IMR-90 (cell line): ENCODE data around the gene HECW1. TPM values are rescaled to one million over a fixed set of nuclear protein-coding genes. Genes with fewer than 3 reads are reported as not detected.

Experiments
- ATAC-seq: fragments of 200-7000 bp; cut with Tn5 transposase; 2 replicates; pipeline ENCODE4 v1.9.1; 2020; ENCODE audit warnings: low read depth, mild to moderate bottlenecking, moderate library complexity
- BruUV-seq: library from RNA; stranded (reverse); fragments of 400-500 nt; replicated peaks from 2 replicates; lab custom pipeline; 2021; lab: Mats Ljungman, UMichigan
- CTCF ChIA-PET: fragments of 300-600 bp; formaldehyde crosslinking; extraction: SDS; loops from one replicate; lab custom pipeline; 2021; ENCODE audit warnings: antibody characterized with exemption; lab: Yijun Ruan, JAX
- POLR2A ChIA-PET: fragments of 300-600 bp; sonication (Branson Sonifier 250); formaldehyde crosslinking; loops from one replicate; lab custom pipeline; 2022; ENCODE audit warnings: antibody characterized with exemption; ENCODE audit not compliant: unreplicated experiment; lab: Charles Lee
- DNase-seq: peaks from one replicate; pipeline ENCODE4 v3.0.0; 2013
- H2AFZ ChIP-seq: replicated peaks from 2 replicates; pipeline ENCODE3; 2013; ENCODE audit warnings: low read length, mild to moderate bottlenecking; ENCODE audit not compliant: poor library complexity
- H2AK5ac ChIP-seq: 2 replicates; pipeline ENCODE4 v1.6.1; 2013; ENCODE audit warnings: low read depth, low read length, inconsistent platforms
- H2AK9ac ChIP-seq: replicated peaks from 2 replicates; pipeline ENCODE3; 2013; ENCODE audit warnings: mild to moderate bottlenecking, low read depth, low read length, moderate library complexity; ENCODE audit not compliant: poor library complexity
- H2BK120ac ChIP-seq: 2 replicates; pipeline ENCODE4 v1.6.1; 2013; ENCODE audit warnings: low read depth, low read length, inconsistent platforms
- H2BK15ac ChIP-seq: 3 replicates; pipeline ENCODE4 v1.6.1; 2013; ENCODE audit warnings: low read depth, low read length, inconsistent platforms
- H2BK20ac ChIP-seq: 2 replicates; pipeline ENCODE4 v1.6.1; 2013; ENCODE audit warnings: low read depth, mild to moderate bottlenecking, inconsistent platforms, low read length, moderate library complexity
- H2BK5ac ChIP-seq: 2 replicates; pipeline ENCODE4 v1.6.1; 2013; ENCODE audit warnings: mild to moderate bottlenecking, low read depth, low read length, inconsistent platforms; ENCODE audit not compliant: poor library complexity, severe bottlenecking
- H3K14ac ChIP-seq: replicated peaks from 2 replicates; pipeline ENCODE4 v1.6.1; 2013; ENCODE audit warnings: low read depth, low read length, inconsistent platforms
- H3K18ac ChIP-seq: 2 replicates; pipeline ENCODE4 v1.6.1; 2013; ENCODE audit warnings: low read depth, low read length, control low read depth
- H3K23ac ChIP-seq: 2 replicates; pipeline ENCODE4 v1.6.1; 2013; ENCODE audit warnings: low read depth, low read length, inconsistent platforms
- H3K27ac ChIP-seq: 2 replicates; pipeline ENCODE4 v1.5.1; 2013; ENCODE audit warnings: mild to moderate bottlenecking, control low read depth, low read length; ENCODE audit not compliant: insufficient read depth
- H3K27me3 ChIP-seq: 2 replicates; pipeline ENCODE4 v1.6.1; 2013; ENCODE audit warnings: low read length; ENCODE audit not compliant: control insufficient read depth, insufficient read depth
- H3K36me3 ChIP-seq: 2 replicates; pipeline ENCODE4 v1.6.1; 2013; ENCODE audit warnings: low read length, mixed read lengths; ENCODE audit not compliant: control insufficient read depth, insufficient read depth
- H3K4ac ChIP-seq: 2 replicates; pipeline ENCODE4 v1.6.1; 2013; ENCODE audit warnings: low read depth, low read length, inconsistent platforms
- H3K4me1 ChIP-seq: 2 replicates; pipeline ENCODE4 v1.6.1; 2013; ENCODE audit warnings: low read length, mixed read lengths; ENCODE audit not compliant: control insufficient read depth, insufficient read depth
- H3K4me2 ChIP-seq: 2 replicates; pipeline ENCODE4 v1.6.1; 2013; ENCODE audit warnings: low read depth, mild to moderate bottlenecking, control low read depth, low read length, moderate library complexity
- H3K4me3 ChIP-seq: 2 replicates; pipeline ENCODE4 v1.5.1; 2013; ENCODE audit warnings: low read depth, mild to moderate bottlenecking, control low read depth, low read length, moderate library complexity; ENCODE audit not compliant: insufficient read depth
- H3K56ac ChIP-seq: 2 replicates; pipeline ENCODE4 v1.6.1; 2013; ENCODE audit warnings: low read length, inconsistent platforms; ENCODE audit not compliant: insufficient read depth; ENCODE audit errors: extremely low read depth
- H3K79me1 ChIP-seq, 2 experiments: 2 replicates each; pipeline ENCODE4 v1.6.1; 2013; ENCODE audit warnings: low read length in 2 of 2, inconsistent platforms in 1 of 2, low read depth in 1 of 2
- H3K9ac ChIP-seq: 2 replicates; pipeline ENCODE4 v1.6.1; 2013; ENCODE audit warnings: low read depth, low read length, control low read depth
- H3K9me1 ChIP-seq: 2 replicates; pipeline ENCODE4 v1.6.1; 2013; ENCODE audit warnings: low read length, inconsistent platforms; ENCODE audit not compliant: insufficient read depth
- H3K9me3 ChIP-seq: 2 replicates; pipeline ENCODE4 v1.6.1; 2013; ENCODE audit warnings: low read length; ENCODE audit not compliant: control insufficient read depth, insufficient read depth
- H4K20me1 ChIP-seq: 2 replicates; pipeline ENCODE4 v1.6.1; 2013; ENCODE audit warnings: low read length, inconsistent platforms; ENCODE audit not compliant: insufficient read depth
- H4K5ac ChIP-seq: 2 replicates; pipeline ENCODE4 v1.6.1; 2013; ENCODE audit warnings: mild to moderate bottlenecking, low read depth, low read length, control low read depth
- H4K8ac ChIP-seq, 2 experiments: 2 replicates each; pipeline ENCODE4 v1.6.1; 2013; ENCODE audit warnings: low read depth in 2 of 2, low read length in 2 of 2, control low read depth in 1 of 2, inconsistent platforms in 1 of 2
- H4K91ac ChIP-seq: 2 replicates; pipeline ENCODE4 v1.6.1; 2013; ENCODE audit warnings: low read depth, low read length, inconsistent platforms; ENCODE audit not compliant: insufficient read depth
- BHLHE40 ChIP-seq: fragments of 150-350 bp; IDR thresholded peaks from 2 replicates; pipeline ENCODE4 v1.6.1; 2016; ENCODE audit warnings: mild to moderate bottlenecking, low read depth, low read length
- CEBPB ChIP-seq: IDR thresholded peaks from 2 replicates; pipeline ENCODE4 v1.6.1; 2012; ENCODE audit warnings: low read depth, low read length, improper control_type of control experiment
- CHD1 ChIP-seq: IDR thresholded peaks from 2 replicates; pipeline ENCODE4 v1.6.1; 2012; ENCODE audit warnings: low read depth, low read length, improper control_type of control experiment
- FOS ChIP-seq: fragments of 150-350 bp; IDR thresholded peaks from 2 replicates; pipeline ENCODE4 v1.6.1; 2016; ENCODE audit warnings: low read depth, low read length
- MAFK ChIP-seq: IDR thresholded peaks from 2 replicates; pipeline ENCODE4 v1.6.1; 2012; ENCODE audit warnings: low read depth, low read length, improper control_type of control experiment
- MAZ ChIP-seq: IDR thresholded peaks from 2 replicates; pipeline ENCODE4 v1.6.1; 2012; ENCODE audit warnings: low read depth, mild to moderate bottlenecking, low read length, improper control_type of control experiment, moderate library complexity, borderline replicate concordance
- MXI1 ChIP-seq: IDR thresholded peaks from 2 replicates; pipeline ENCODE4 v1.6.1; 2012; ENCODE audit warnings: low read depth, mild to moderate bottlenecking, low read length, moderate library complexity, borderline replicate concordance
- NFE2L2 ChIP-seq: fragments of 150-350 bp; IDR thresholded peaks from 2 replicates; pipeline ENCODE4 v1.6.1; 2016; ENCODE audit warnings: low read depth, mild to moderate bottlenecking, low read length
- POLR2A ChIP-seq: IDR thresholded peaks from 2 replicates; pipeline ENCODE4 v1.6.1; 2012; ENCODE audit warnings: mild to moderate bottlenecking, low read depth, low read length
- RAD21 ChIP-seq: IDR thresholded peaks from 2 replicates; pipeline ENCODE4 v1.6.1; 2012; ENCODE audit warnings: low read length, improper control_type of control experiment
- RCOR1 ChIP-seq: IDR thresholded peaks from 2 replicates; pipeline ENCODE4 v1.6.1; 2012; ENCODE audit warnings: mild to moderate bottlenecking, low read length, improper control_type of control experiment; ENCODE audit not compliant: insufficient replicate concordance
- RFX5 ChIP-seq: IDR thresholded peaks from 2 replicates; pipeline ENCODE4 v1.8.0; 2012; ENCODE audit warnings: low read depth, mild to moderate bottlenecking, low read length, moderate library complexity
- SMC3 ChIP-seq: fragments of 150-350 bp; IDR thresholded peaks from 2 replicates; pipeline ENCODE4 v1.6.1; 2016; ENCODE audit warnings: low read depth, mild to moderate bottlenecking, antibody characterized with exemption, low read length, moderate library complexity
- WGBS, 2 experiments: methylation state at CpG; one replicate each; pipeline versions ENCODE4 v1.1.5 to v1.1.7; 2013; ENCODE audit warnings: missing lambda C conversion rate in 2 of 2; ENCODE audit not compliant: insufficient read length in 1 of 2; ENCODE audit errors: extremely low coverage in 2 of 2; 5-methylcytosine and 5-hydroxymethylcytosine counted together
- dilution Hi-C: fragments of 300-500 bp; cut with HindIII; formaldehyde crosslinking; loops from one replicate; pipeline ENCODE4 v1.14.3; 2018; ENCODE audit warnings: low sequenced_read_pairs; ENCODE audit not compliant: unreplicated experiment
- in situ Hi-C: fragments of 300-500 bp; cut with MboI; formaldehyde crosslinking; loops from 3 replicates; pipeline ENCODE4 v1.14.3; 2019; ENCODE audit warnings: low sequenced_read_pairs, inconsistent platforms, mixed read lengths
- intact Hi-C: fragments of 100-400 bp; cut with micrococcal nuclease; formaldehyde crosslinking; loops from 2 replicates; pipeline ENCODE4 v1.10.0; 2022
- polyA plus RNA-seq, 3 experiments: library from polyadenylated mRNA; depleted of rRNA; stranded (reverse); fragments of >200 nt; gene quantifications; 2 replicates each; pipeline ENCODE4 v1.2.3, GENCODE V29; 2012; ENCODE audit warnings: low replicate concordance in 1 of 3
- total RNA-seq: library from RNA; depleted of rRNA; stranded (reverse); fragments of >200 nt; gene quantifications from 2 replicates; pipeline ENCODE4 v1.2.3, GENCODE V29; 2012
- TF ChIP-seq, protein P1 (sequence below): fragments of 150-350 bp; IDR thresholded peaks from 2 replicates; pipeline ENCODE4 v1.6.1; 2017; ENCODE audit warnings: mild to moderate bottlenecking, antibody characterized with exemption, low read length, low read depth
- TF ChIP-seq, protein P2 (sequence below): conservative IDR thresholded peaks from 2 replicates; pipeline ENCODE4 v1.5.1; 2012; ENCODE audit warnings: mild to moderate bottlenecking, low read depth, low read length, improper control_type of control experiment
- TF ChIP-seq, protein P3 (sequence below): fragments of 150-350 bp; IDR thresholded peaks from 2 replicates; pipeline ENCODE4 v1.6.1; 2016; ENCODE audit warnings: low read depth, mild to moderate bottlenecking, low read length, moderate library complexity, borderline replicate concordance

The HECW1 gene
- total and polyA plus RNA-seq, 2 of the 4 experiments (the other 2 are of a cell fraction), result 0.56 to 1.3 TPM

DNA sequence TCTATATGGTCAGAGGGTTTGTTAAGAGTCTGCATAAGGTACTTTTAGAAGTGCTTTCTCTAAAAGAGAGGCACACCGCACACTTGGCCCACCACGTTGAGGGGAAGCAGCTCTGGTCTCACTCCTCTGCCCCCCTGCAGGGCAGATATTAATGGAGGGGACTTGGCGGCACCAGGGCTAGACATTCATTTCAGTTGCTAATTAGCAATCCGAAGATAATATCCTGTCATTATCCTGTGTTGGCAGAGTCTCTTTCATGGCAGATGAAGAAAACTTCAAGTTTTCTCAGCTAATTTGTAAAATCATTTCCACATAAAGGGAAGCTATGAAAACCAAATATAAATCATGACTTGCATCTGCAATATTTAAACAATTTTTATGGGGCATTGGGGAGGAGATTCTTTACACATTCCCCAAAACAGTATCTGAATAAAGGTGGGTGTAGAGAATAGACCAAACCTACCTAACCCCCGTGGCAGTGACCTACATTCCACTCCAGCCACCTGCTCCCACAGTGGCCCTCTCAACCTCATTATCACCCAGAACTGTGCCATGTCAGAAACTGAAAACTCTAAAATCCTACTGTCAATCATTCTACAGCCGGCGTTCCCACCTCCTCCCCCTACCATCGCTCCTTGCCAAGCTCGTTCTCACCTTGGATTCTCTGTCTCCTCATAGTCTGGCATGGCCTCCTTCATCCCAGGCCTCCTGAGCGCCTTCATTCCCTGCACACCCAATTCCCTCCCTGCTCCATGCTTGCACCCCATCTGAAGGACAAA is 416.3 kb downstream of the HECW1 start:
- no peaks in the 10 kb centered on the region for H3K36me3 ChIP-seq

More for the DNA sequence above, 416.3 kb downstream of the HECW1 start:
- no TSS peak for BruUV-seq
- ATAC-seq, result no peak
- H2AFZ ChIP-seq, result no peak overlapping the region
- H3K79me1 ChIP-seq, result no peaks in the 10 kb centered on the region
- no peaks in the 10 kb centered on the region for H3K9me3 ChIP-seq
- no peak overlapping the region for H4K8ac ChIP-seq
- dilution Hi-C loops (no loop called here), in situ Hi-C loops (no loop called here), intact Hi-C loops (no loop called here)
- no peak overlapping the region for H2BK15ac ChIP-seq
- H2BK20ac ChIP-seq, result no peak overlapping the region
- DNase-seq, result no peak
- TF ChIP-seq MXI1 (no peak), CHD1 (no peak), MAZ (no peak), BHLHE40 (no peak), RFX5 (no peak), RCOR1 (no peak), MAFK (no peak), SMC3 (no peak), POLR2A (no peak), CEBPB (no peak), NFE2L2 (no peak), RAD21 (no peak), FOS (no peak)
- TF ChIP-seq, protein P1, sequence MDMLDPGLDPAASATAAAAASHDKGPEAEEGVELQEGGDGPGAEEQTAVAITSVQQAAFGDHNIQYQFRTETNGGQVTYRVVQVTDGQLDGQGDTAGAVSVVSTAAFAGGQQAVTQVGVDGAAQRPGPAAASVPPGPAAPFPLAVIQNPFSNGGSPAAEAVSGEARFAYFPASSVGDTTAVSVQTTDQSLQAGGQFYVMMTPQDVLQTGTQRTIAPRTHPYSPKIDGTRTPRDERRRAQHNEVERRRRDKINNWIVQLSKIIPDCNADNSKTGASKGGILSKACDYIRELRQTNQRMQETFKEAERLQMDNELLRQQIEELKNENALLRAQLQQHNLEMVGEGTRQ, result no peak
- TF ChIP-seq, protein P2, sequence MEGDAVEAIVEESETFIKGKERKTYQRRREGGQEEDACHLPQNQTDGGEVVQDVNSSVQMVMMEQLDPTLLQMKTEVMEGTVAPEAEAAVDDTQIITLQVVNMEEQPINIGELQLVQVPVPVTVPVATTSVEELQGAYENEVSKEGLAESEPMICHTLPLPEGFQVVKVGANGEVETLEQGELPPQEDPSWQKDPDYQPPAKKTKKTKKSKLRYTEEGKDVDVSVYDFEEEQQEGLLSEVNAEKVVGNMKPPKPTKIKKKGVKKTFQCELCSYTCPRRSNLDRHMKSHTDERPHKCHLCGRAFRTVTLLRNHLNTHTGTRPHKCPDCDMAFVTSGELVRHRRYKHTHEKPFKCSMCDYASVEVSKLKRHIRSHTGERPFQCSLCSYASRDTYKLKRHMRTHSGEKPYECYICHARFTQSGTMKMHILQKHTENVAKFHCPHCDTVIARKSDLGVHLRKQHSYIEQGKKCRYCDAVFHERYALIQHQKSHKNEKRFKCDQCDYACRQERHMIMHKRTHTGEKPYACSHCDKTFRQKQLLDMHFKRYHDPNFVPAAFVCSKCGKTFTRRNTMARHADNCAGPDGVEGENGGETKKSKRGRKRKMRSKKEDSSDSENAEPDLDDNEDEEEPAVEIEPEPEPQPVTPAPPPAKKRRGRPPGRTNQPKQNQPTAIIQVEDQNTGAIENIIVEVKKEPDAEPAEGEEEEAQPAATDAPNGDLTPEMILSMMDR, result no peak
- TF ChIP-seq, protein P3, sequence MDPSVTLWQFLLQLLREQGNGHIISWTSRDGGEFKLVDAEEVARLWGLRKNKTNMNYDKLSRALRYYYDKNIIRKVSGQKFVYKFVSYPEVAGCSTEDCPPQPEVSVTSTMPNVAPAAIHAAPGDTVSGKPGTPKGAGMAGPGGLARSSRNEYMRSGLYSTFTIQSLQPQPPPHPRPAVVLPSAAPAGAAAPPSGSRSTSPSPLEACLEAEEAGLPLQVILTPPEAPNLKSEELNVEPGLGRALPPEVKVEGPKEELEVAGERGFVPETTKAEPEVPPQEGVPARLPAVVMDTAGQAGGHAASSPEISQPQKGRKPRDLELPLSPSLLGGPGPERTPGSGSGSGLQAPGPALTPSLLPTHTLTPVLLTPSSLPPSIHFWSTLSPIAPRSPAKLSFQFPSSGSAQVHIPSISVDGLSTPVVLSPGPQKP, result no peak
- H2BK120ac ChIP-seq, result no peak overlapping the region
- no peak overlapping the region for H3K4me3 ChIP-seq
- no peak overlapping the region for H3K27ac ChIP-seq
- H3K9me1 ChIP-seq, result peaks cover 6% of the 10 kb centered on the region; the same call in 1 of the 2 replicates
- no peak overlapping the region for H3K18ac ChIP-seq
- H3K4me2 ChIP-seq, result no peak overlapping the region
- H2AK5ac ChIP-seq, result no peak overlapping the region
- no peak overlapping the region for H4K91ac ChIP-seq
- no peak overlapping the region for H3K4ac ChIP-seq
- no peaks in the 10 kb centered on the region for H4K20me1 ChIP-seq
- 75% methylated on average over 4 of the region's 10 CpGs; no CpG with 5 or more reads in 1 of the 2 experiments for WGBS, 2 experiments
- ChIA-PET POLR2A (no interaction called here), CTCF (no interaction called here)
- H2AK9ac ChIP-seq, result no peak overlapping the region
- no peak overlapping the region for H3K14ac ChIP-seq
- H3K27me3 ChIP-seq, result peaks cover 47% of the 10 kb centered on the region
- H3K23ac ChIP-seq, result no peak overlapping the region
- H2BK5ac ChIP-seq, result no peak overlapping the region
- H4K5ac ChIP-seq, result no peak overlapping the region
- no peak overlapping the region for H3K9ac ChIP-seq
- peaks cover 4% of the 10 kb centered on the region for H3K4me1 ChIP-seq
- no peak overlapping the region for H3K56ac ChIP-seq
